Spleen (tissue), 7 donors: ENCODE data around the gene WNK1.

Experiments
- CTCF ChIP-seq, 11 experiments: fragments of 200-600 bp in 7 of 11; fragments of 450-650 bp in 4 of 11; sonication (generic) in 4 of 11; IDR thresholded peaks in 8 of 11; conservative IDR thresholded peaks in 3 of 11; 1 replicate in 7 of 11; 2 replicates in 4 of 11; pipeline versions ENCODE4 v1.4.0 to v1.8.0; 2016 to 2021; ENCODE audit warnings: antibody characterized with exemption in 11 of 11, inconsistent platforms in 4 of 11, mild to moderate bottlenecking in 1 of 11
- POLR2A ChIP-seq, 3 donors: fragments of 450-650 bp; IDR thresholded peaks; one replicate each; pipeline ENCODE4 v1.5.1; 2017; ENCODE audit warnings: antibody characterized with exemption in 3 of 3, mild to moderate bottlenecking in 1 of 3
- POLR2AphosphoS5 ChIP-seq, 3 donors: sonication (generic); formaldehyde crosslinking; IDR thresholded peaks; one replicate each; pipeline ENCODE4 v1.5.1; 2017; ENCODE audit warnings: antibody characterized with exemption in 3 of 3
- donor health status: DM: no; HTN: no; CAD: no; lungs with moderate emphysema.
- donor health status: DM: no; HTN: no; CAD: no.
- donor health status: DM: no; HTN: no; CAD: no.

GRCh38 chr12:902581-902980 lies 150.2 kb downstream of the WNK1 start:
- no peak for TF ChIP-seq CTCF (IDR thresholded peaks at IDR 0.05 in 8 of 11, conservative IDR thresholded peaks at IDR 0.05 in 3 of 11)
- no peak for TF ChIP-seq POLR2A (IDR thresholded peaks at IDR 0.05)
- TF ChIP-seq POLR2AphosphoS5 (IDR thresholded peaks at IDR 0.05), result no peak
